Upper lobe of left lung (tissue), 4 donors: ENCODE results near the gene ICAM4.
A peak's percentile ranks its signal among the peaks of the same experiment; 100 is the strongest.

ENCODE experiments used
- POLR2A ChIP-seq, 4 donors: fragments of 450-650 bp; IDR thresholded peaks; one replicate each; pipeline ENCODE4 v1.5.1; 2016 to 2017; ENCODE audit warnings: antibody characterized with exemption in 4 of 4, mild to moderate bottlenecking in 2 of 4
- POLR2AphosphoS5 ChIP-seq, 2 donors: sonication (generic); formaldehyde crosslinking; IDR thresholded peaks; one replicate each; pipeline ENCODE4 v1.5.1; 2017; ENCODE audit warnings: antibody characterized with exemption in 2 of 2

- TF ChIP-seq POLR2AphosphoS5 (IDR thresholded peaks at IDR 0.05) (peak in 1 of 2 donors; percentile 6), POLR2A (IDR thresholded peaks at IDR 0.05) (no peak)
These were observed 5.5 kb downstream of the ICAM4 start for GRCh38 chr19:10292206-10292788.
